Neuronal stem cell (in vitro differentiated cells): ENCODE results near the gene FLAD1.

Source experiments
- DNase-seq: peaks from one replicate; pipeline ENCODE4 v3.0.0-alpha.2; 2013; ENCODE audit warnings: low spot score
- H2AFZ ChIP-seq: one replicate; pipeline ENCODE4 v1.6.1; 2013; ENCODE audit warnings: mild to moderate bottlenecking, low read length, inconsistent platforms
- H2AK5ac ChIP-seq: 2 replicates; pipeline ENCODE4 v1.6.1; 2013; ENCODE audit warnings: low read depth, mild to moderate bottlenecking, inconsistent platforms, low read length, moderate library complexity, mixed read lengths
- H2BK120ac ChIP-seq: 2 replicates; pipeline ENCODE4 v1.6.1; 2013; ENCODE audit warnings: low read depth, mild to moderate bottlenecking, inconsistent platforms, low read length, moderate library complexity, mixed read lengths
- H2BK12ac ChIP-seq: one replicate; pipeline ENCODE4 v1.6.1; 2013; ENCODE audit warnings: low read length, inconsistent platforms
- H2BK15ac ChIP-seq: 2 replicates; pipeline ENCODE4 v1.6.1; 2013; ENCODE audit warnings: mild to moderate bottlenecking, low read length, inconsistent platforms, mixed read lengths
- H2BK5ac ChIP-seq: one replicate; pipeline ENCODE4 v1.6.1; 2013; ENCODE audit warnings: inconsistent platforms, mild to moderate bottlenecking, low read length, moderate library complexity
- H3K14ac ChIP-seq: one replicate; pipeline ENCODE4 v1.6.1; 2013; ENCODE audit warnings: low read length, inconsistent platforms
- H3K18ac ChIP-seq: 2 replicates; pipeline ENCODE4 v1.6.1; 2013; ENCODE audit warnings: low read length, inconsistent platforms
- H3K23ac ChIP-seq: 2 replicates; pipeline ENCODE4 v1.6.1; 2013; ENCODE audit warnings: low read depth, mild to moderate bottlenecking, mixed read lengths, low read length, inconsistent platforms; ENCODE audit not compliant: poor library complexity
- H3K27ac ChIP-seq: replicated peaks from 3 replicates; pipeline ENCODE4 v1.5.1; 2013; ENCODE audit warnings: low read length, inconsistent platforms
- H3K27me3 ChIP-seq, 3 experiments: 2 replicates each; pipeline ENCODE4 v1.6.1; 2013; ENCODE audit warnings: low read length in 3 of 3, mild to moderate bottlenecking in 2 of 3, inconsistent platforms in 1 of 3, low read depth in 1 of 3, mixed read lengths in 1 of 3, moderate library complexity in 1 of 3; ENCODE audit not compliant: control insufficient read depth in 3 of 3, insufficient read depth in 3 of 3
- H3K36me3 ChIP-seq, 2 donors: replicated peaks in 1 of 2; 2 replicates each; pipeline ENCODE4 v1.6.1; 2013; ENCODE audit warnings: low read length in 2 of 2; ENCODE audit not compliant: control insufficient read depth in 2 of 2, insufficient read depth in 2 of 2
- H3K4ac ChIP-seq: 2 replicates; pipeline ENCODE4 v1.6.1; 2013; ENCODE audit warnings: inconsistent platforms, mild to moderate bottlenecking, low read length, moderate library complexity
- H3K4me1 ChIP-seq, 2 donors: 1 replicate in 1 of 2; 2 replicates in 1 of 2; pipeline ENCODE4 v1.6.1; 2013; ENCODE audit warnings: low read length in 2 of 2, low read depth in 1 of 2; ENCODE audit not compliant: control insufficient read depth in 2 of 2, insufficient read depth in 1 of 2
- H3K4me2 ChIP-seq: one replicate; pipeline ENCODE4 v1.6.1; 2013; ENCODE audit warnings: mild to moderate bottlenecking, low read length, inconsistent platforms; ENCODE audit not compliant: insufficient read depth, poor library complexity, severe bottlenecking
- H3K4me3 ChIP-seq, 2 donors: 2 replicates each; pipeline ENCODE4 v1.5.1; 2013; ENCODE audit warnings: low read length in 2 of 2, mild to moderate bottlenecking in 2 of 2, inconsistent platforms in 1 of 2, moderate library complexity in 1 of 2
- H3K79me1 ChIP-seq: one replicate; pipeline ENCODE4 v1.6.1; 2013; ENCODE audit warnings: low read depth, mild to moderate bottlenecking, inconsistent platforms, low read length, moderate library complexity
- H3K9ac ChIP-seq: one replicate; pipeline ENCODE4 v1.6.1; 2013; ENCODE audit warnings: mild to moderate bottlenecking, low read depth, low read length, inconsistent platforms; ENCODE audit not compliant: poor library complexity
- H3K9me3 ChIP-seq, 2 donors: replicated peaks in 1 of 2; 2 replicates each; pipeline versions ENCODE3 to v1.6.1; 2013; ENCODE audit warnings: low read length in 2 of 2, mild to moderate bottlenecking in 2 of 2, inconsistent platforms in 1 of 2, low read depth in 1 of 2, mixed read lengths in 1 of 2, moderate library complexity in 1 of 2; ENCODE audit not compliant: control insufficient read depth in 2 of 2, insufficient read depth in 1 of 2
- H4K8ac ChIP-seq: one replicate; pipeline ENCODE4 v1.6.1; 2013; ENCODE audit warnings: low read depth, mild to moderate bottlenecking, inconsistent platforms, low read length, moderate library complexity
- H4K91ac ChIP-seq: one replicate; pipeline ENCODE4 v1.6.1; 2013; ENCODE audit warnings: low read length, low read depth, mild to moderate bottlenecking, inconsistent platforms; ENCODE audit not compliant: poor library complexity
- WGBS, 2 donors: extraction: QIAGEN DNeasy Blood & Tissue Kit; methylation state at CpG; one replicate each; pipeline ENCODE4 v1.1.7; 2013; ENCODE audit warnings: missing lambda C conversion rate in 2 of 2, mixed read lengths in 1 of 2; ENCODE audit not compliant: insufficient read length in 2 of 2, insufficient replicate concordance in 1 of 2; ENCODE audit errors: extremely low coverage in 2 of 2; 5-methylcytosine and 5-hydroxymethylcytosine counted together

FLAD1 gene

GRCh38 chr1:155004352-155005075 lies 21.4 kb downstream of the FLAD1 start:
- Histone ChIP-seq H3K36me3 (no peaks in the 10 kb centered on the region), H4K91ac (no peak overlapping the region), H2AFZ (peak overlapping the region; percentile 84), H3K4me2 (peak overlapping the region; percentile 99), H3K18ac (peak overlapping the region; percentile 60), H3K4me1 (peaks cover 20 to 23% of the 10 kb centered on the region in 2 donors), H2BK120ac (no peak overlapping the region), H3K9ac (peak overlapping the region; percentile 3), H2BK15ac (peak overlapping the region; percentile 47), H2BK5ac (peak overlapping the region; percentile 97), H2AK5ac (peak overlapping the region; percentile 72), H3K4me3 (peak overlapping the region; percentile 89 to 90), H3K27ac (peak overlapping the region; percentile 9), H4K8ac (peak overlapping the region; percentile 65), H2BK12ac (peak overlapping the region; percentile 3), H3K9me3 (no peaks in the 10 kb centered on the region), H3K23ac (no peak overlapping the region), H3K79me1 (peaks cover 12% of the 10 kb centered on the region), H3K14ac (no peak overlapping the region), H3K27me3 (no peaks in the 10 kb centered on the region), H3K4ac (no peak overlapping the region)
- no CpG with 5 or more reads among the region's 5 CpGs for WGBS, 2 donors
- DNase-seq = no peak

GRCh38 chr1:155005076-155006011 lies 22.2 kb downstream of the FLAD1 start:
- no peak overlapping the region for H3K23ac ChIP-seq
- H3K9ac ChIP-seq = no peak overlapping the region
- H3K18ac ChIP-seq = peak overlapping the region; percentile 71
- H3K27ac ChIP-seq = no peak overlapping the region
- no peak overlapping the region for H4K91ac ChIP-seq
- H3K9me3 ChIP-seq = no peaks in the 10 kb centered on the region
- H3K4me3 ChIP-seq = no peak overlapping the region
- no CpG with 5 or more reads among the region's 17 CpGs for WGBS, 2 donors
- H2AFZ ChIP-seq = no peak overlapping the region
- no peak for DNase-seq
- H2BK5ac ChIP-seq = peak overlapping the region; percentile 97
- H3K27me3 ChIP-seq = no peaks in the 10 kb centered on the region
- H3K4me2 ChIP-seq = peak overlapping the region; percentile 11
- H2BK120ac ChIP-seq = no peak overlapping the region
- peak overlapping the region; percentile 81 for H2AK5ac ChIP-seq
- no peaks in the 10 kb centered on the region for H3K36me3 ChIP-seq
- H3K4ac ChIP-seq = no peak overlapping the region
- no peak overlapping the region for H3K14ac ChIP-seq
- H2BK12ac ChIP-seq = peak overlapping the region; percentile 41
- peak overlapping the region; percentile 65 for H4K8ac ChIP-seq
- peak overlapping the region; percentile 92 for H2BK15ac ChIP-seq
- H3K79me1 ChIP-seq = peaks cover 12% of the 10 kb centered on the region
- peaks cover 13 to 23% of the 10 kb centered on the region in 2 donors for H3K4me1 ChIP-seq

GRCh38 chr1:155006601-155007101 lies 23.5 kb downstream of the FLAD1 start:
- H2BK15ac ChIP-seq = no peak overlapping the region
- no peak overlapping the region for H2BK5ac ChIP-seq
- H3K36me3 ChIP-seq = no peaks in the 10 kb centered on the region
- H2BK120ac ChIP-seq = no peak overlapping the region
- no peak overlapping the region for H3K14ac ChIP-seq
- H2AFZ ChIP-seq = no peak overlapping the region
- H3K4ac ChIP-seq = no peak overlapping the region
- no peak overlapping the region for H3K23ac ChIP-seq
- H3K4me3 ChIP-seq = no peak overlapping the region
- H2BK12ac ChIP-seq = peak overlapping the region; percentile 26
- no peaks in the 10 kb centered on the region for H3K27me3 ChIP-seq
- no peaks in the 10 kb centered on the region for H3K9me3 ChIP-seq
- DNase-seq = no peak
- no peak overlapping the region for H3K27ac ChIP-seq
- H4K8ac ChIP-seq = no peak overlapping the region
- no peak overlapping the region for H3K9ac ChIP-seq
- peaks cover 12% of the 10 kb centered on the region for H3K79me1 ChIP-seq
- H3K4me2 ChIP-seq = no peak overlapping the region
- peaks cover 10 to 32% of the 10 kb centered on the region in 2 donors for H3K4me1 ChIP-seq
- no peak overlapping the region for H4K91ac ChIP-seq
- no peak overlapping the region for H3K18ac ChIP-seq
- no peak overlapping the region for H2AK5ac ChIP-seq
- WGBS, 2 donors = no CpG with 5 or more reads among the region's 2 CpGs
